COR-L47 (cell line): Measurements from ENCODE around the gene TRAPPC1.
A peak's percentile ranks its signal among the peaks of the same experiment; 100 is the strongest.
"Not testable (repeated sequence)": the region's sequence is repeated elsewhere in the genome, so short reads cannot be mapped to it uniquely, and the experiment has no call there.

Experiments used
- DNase-seq: peaks from one replicate; lab custom pipeline; 2025; lab: John Stamatoyannopoulos, UW

The TRAPPC1 gene

DNA sequence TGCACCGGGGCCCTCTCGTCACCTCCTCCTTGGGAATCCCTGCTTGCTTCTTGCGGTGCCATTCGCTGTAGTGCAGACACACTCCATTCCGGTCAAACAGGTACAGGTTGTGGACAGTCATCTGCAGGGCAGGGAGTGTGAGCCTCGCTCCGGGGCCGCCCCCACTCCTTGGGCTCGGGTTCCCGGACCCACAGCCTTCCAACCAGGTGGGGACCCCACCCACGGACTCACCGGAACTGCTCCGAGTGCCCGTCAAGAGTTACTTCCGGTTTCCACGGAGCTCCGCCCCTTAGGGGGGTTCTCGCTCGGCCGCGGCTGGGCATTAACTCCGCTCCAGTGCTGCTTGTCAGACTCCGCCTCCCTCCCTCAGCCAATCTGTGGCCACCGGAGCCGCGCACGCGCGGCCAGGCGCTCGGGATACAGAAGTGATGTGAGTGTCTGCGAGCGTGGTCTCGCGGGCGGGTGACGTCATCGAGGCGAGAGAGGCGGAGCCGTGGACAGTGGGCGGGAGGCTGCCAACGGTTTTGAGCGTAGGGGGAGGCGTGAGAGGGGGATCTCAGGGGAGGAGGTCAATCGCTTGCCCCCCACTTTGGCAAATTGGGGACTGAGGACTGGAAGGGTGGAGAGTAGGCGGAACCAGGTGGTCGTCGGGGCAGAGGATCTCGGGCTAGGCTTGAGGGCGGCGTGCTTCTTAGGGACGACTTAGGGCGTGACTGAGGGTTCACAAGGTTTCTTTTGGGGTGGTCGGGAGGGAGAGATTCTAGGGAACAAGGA is at the start of gene TRAPPC1, which contains the start of gene CNTROB:
Gene TRAPPC1, minus strand, starts transcription at position 238 of the 774 bp plus-strand sequence. Its CDS starts 117 bp downstream, at position 121.
Gene CNTROB, plus strand, starts transcription at position 498 of the 774 bp plus-strand sequence. CDS start 874 bp downstream, outside the sequence.
- DNase-seq = peak; percentile 92

GRCh38 chr17:7977805-7978204 is 46.1 kb upstream of the TRAPPC1 start:
- no peak for DNase-seq

- no peak for DNase-seq
These were observed 45.3 kb upstream of the TRAPPC1 start for GRCh38 chr17:7977039-7977438.

DNA sequence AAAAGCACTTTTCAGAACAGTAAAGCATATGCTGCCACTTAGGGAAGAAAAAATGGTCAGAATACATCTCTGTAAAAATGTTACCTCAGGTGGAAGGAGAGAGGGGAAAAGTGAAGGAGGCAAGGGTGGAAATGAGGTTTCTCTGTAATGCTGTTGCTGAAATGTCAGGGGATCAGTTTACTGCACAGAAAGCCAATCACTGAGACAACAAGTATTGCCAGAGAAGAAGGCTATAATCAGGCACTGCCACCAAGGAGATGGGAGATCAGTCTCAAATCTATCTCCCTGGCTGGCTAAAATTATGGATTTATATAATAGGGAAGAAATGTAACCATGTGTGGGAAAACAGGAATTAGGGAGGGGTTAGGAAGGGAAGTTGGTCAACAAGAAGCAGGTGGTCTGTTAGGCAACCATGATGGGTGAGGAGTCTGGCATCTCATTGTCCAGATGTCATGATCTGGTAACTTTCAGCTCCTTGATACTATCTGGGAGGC is 42.9 kb upstream of the TRAPPC1 start:
- DNase-seq = no peak

DNA sequence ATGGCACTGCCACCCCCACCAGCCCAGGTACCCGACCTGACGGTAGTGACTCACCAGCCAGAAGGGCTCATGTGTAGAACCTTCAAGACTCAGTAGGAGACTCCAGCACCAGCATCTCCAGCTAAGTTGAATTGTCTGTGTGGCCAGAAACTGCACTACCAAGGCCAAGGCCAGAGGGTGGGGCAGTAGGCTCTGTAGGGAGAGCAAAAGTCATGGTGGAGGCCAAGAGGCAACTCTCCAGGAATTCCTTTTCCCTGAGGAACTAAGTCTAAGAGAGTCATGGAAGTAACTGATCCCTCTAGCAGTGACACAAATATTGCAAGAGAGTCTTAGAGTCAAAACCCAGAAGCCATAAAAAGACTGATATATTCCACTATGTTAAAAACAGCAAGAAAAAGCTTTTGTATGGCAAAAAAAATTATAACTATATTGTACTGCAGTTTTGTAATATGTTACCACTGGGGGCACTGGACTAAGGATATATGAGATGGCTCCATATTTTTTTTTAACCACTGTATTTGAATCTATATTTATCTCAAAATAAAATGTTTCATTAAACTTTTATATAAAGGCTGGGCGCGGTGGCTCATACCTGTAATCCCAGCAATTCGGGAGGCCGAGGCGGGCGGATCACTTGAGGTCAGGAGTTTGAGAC is 40.5 kb upstream of the TRAPPC1 start:
- DNase-seq = no peak

GRCh38 chr17:7971651-7972050 is 39.9 kb upstream of the TRAPPC1 start:
- DNase-seq = no peak

DNA sequence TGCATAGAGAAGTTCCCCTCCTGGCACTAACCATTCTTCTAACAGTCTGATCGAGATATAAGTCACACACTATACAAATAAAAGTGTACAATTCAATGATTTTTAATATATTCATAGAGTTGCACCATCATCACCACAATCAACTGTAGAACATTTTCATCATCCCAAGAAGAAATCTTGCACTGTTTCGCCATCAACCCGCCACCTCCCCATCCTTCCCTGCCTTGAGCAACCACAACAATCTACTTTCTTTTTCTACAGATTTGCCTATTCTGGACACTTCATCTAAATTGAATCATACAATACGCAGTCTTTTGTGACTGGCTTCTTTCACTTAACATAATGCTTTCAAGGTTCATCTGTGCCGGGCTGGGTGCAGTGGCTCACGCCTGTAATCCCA is 37.7 kb upstream of the TRAPPC1 start:
- DNase-seq = no peak

DNA sequence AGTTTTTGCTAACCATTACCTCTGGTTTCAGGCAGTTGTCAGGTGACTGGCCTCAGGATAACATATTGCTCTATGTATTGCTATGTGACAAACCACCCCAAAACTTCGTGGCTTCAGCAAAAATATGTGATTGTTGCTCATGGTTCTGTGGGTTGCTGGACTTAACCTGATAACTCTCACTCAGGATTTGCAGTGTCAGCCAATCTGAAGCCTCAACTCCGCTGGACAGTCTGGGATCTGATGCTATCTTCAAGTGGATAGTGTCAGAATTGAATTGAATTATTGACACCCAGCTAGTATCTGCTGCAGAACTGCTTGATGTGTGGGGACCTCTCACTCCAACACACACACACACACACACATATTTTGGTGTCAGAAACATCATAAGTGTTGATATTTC is 36.0 kb upstream of the TRAPPC1 start:
- DNase-seq = no peak

- no peak for DNase-seq
These were observed 29.7 kb upstream of the TRAPPC1 start for GRCh38 chr17:7961421-7961820.

DNA sequence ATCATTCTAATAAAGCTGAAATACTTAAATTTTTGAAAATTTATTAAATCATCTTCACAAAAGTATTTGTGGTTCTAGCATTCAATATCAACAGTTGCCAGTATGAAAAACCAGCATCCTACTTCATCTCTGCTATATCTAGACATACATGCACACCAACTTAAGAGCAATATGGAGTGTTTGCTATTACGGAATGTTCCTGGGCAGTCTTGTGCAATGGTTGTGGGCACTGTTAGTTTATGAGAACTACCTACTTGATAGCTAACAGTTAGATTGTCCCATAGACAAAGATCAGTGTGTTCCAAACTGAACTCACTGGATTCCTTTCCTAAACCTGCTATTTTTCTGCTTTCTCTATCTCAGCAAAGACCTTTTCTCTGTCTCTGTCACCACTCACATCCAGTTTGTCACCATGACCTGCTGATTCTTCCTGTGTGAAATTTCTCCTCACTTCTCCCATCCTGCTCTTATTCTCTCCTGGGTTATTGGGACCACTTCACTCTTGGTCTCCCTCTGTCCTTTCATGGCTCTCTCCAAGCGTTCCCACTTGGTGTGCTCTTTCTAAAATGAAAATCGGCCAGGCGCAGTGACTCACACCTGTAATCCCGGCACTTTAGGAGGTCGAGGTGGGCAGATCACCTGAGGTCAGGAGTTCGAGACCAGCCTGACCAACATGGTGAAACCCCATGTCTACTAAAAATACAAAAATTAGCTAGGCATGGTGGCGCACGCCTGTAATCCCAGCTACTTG is 27.9 kb upstream of the TRAPPC1 start:
- DNase-seq = no peak

DNA sequence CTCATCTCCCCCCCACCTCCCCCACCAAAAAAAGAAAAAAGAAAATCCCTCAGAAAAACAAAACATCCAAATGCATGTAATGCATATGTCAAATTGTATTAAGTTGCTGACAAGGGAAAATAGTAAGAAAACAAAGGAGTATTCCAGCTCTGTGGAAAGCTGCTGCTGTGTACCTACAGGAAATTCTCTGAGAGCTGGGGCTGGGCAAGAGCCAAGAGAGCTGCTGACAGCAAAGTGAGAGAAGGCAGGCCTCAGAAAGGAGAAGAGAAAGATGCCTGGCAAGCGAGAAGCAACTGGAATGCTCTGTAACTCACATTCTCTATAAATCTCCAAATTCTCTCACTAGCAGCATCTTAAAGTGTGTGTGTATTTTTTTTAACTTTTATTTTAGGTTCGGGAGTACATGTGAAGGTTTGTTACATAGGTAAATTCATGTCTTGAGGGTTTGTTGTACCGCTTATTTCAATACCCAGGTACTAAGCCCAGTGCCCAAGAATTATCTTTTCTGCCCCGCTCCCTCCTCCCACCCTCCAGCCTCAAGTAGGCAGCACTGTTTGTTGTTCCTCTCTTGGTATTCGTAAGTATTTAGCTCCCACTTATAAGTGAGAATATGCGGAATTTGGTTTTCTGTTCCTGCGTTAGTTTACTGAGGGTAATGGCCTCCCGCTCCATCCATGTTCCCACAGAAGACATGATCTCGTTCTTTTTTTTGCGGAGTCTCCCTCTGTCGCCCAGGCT is 24.7 kb upstream of the TRAPPC1 start:
- no peak for DNase-seq

GRCh38 chr17:7955414-7956227 is 23.9 kb upstream of the TRAPPC1 start:
- DNase-seq = no peak

DNA sequence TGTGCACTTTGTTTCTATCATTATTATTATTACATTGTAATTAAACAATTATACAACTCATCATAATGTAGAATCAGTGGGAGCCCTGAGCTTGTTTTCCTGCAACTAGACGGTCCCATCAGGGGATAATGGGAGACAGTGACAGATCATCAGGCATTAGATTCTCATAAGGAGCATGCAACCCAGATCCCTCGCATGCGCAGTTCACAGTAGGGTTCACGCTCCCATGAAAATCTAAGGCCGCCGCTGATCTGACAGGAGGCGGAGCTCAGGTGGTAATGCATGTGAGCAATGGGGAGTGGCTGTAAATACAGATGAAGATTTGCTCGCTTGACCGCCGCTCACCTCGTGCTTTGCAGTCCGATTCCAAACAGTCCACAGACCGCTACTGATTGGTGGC is 21.5 kb upstream of the TRAPPC1 start:
- DNase-seq = not testable (repeated sequence)

- DNase-seq = no peak
These were observed 19.5 kb upstream of the TRAPPC1 start for GRCh38 chr17:7951143-7951792.

GRCh38 chr17:7950578-7950977 is 18.8 kb upstream of the TRAPPC1 start:
- DNase-seq = no peak

DNA sequence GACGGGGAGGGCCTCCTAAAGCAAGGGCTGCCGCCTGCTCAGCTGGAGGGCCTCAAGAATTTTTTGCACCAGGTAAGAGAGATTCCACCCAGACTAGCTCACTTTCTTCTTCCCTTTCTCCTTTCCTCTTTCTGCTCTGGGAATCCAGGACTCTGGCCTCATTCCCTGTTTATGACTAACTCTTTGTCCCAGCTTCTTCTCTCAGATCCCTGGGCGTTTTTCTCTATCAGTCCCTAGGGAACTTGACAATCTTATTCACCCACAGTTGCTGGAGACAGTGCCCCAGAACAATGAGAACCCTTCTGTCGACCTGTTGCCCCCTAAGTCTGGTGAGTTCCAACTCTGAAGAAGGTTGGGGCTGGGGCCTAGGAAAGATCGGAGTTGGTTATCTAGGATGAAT is 15.9 kb upstream of the TRAPPC1 start:
- DNase-seq = no peak

DNA sequence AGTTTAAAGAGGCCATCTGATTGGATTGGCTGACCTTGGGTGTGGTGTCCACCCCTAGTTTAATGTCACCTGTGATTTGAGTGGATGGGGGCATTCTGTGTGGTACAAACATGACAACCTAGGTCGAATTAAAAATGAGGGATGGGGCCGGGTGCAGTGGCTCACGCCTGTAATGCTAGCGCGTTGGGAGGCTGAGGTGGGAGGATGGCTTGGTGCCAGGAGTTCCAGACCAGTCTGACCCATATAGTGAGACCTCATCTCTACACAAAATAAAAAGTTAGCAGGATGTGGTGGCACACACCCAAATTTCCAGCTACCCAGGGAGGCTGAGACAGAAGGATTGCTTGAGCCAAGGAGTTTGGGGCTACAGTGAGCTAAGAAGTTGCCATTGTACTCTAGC is 14.7 kb upstream of the TRAPPC1 start:
- no peak for DNase-seq

GRCh38 chr17:7945651-7946050 is 13.9 kb upstream of the TRAPPC1 start:
- no peak for DNase-seq

DNA sequence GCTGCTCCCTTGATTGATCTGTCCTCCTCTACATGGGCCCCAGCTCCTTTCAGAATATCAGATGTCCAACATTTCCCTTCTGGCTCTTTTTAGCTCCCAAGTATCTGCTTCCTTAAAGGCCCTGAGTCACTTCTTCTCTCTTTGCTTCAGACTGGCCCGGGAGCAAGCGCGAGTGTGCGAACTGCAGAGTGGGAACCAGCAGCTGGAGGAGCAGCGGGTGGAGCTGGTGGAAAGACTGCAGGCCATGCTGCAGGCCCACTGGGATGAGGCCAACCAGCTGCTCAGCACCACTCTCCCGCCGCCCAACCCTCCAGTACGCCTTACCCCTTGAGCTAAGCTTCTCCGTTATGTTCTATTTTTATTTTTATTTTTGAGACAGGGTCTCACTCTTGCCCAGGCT is 12.6 kb upstream of the TRAPPC1 start:
- no peak for DNase-seq

DNA sequence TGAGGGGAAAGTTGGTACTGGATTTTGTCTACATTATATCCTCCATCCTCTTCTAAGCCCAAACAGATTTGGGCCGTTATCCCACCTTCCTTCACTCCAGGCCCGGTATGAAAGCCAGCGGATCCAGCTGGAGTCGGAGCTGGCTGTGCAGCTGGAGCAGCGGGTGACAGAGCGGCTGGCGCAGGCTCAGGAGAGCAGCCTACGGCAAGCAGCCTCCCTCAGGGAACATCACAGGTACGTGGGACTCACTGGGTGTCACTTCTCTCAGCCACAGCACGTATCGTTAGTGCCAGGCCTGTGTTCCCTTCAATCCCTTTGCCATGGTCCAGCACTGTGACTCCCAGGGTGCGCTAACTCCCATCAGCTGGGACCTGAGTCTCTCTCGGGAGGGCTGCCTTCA is 11.5 kb upstream of the TRAPPC1 start:
- no peak for DNase-seq

DNA sequence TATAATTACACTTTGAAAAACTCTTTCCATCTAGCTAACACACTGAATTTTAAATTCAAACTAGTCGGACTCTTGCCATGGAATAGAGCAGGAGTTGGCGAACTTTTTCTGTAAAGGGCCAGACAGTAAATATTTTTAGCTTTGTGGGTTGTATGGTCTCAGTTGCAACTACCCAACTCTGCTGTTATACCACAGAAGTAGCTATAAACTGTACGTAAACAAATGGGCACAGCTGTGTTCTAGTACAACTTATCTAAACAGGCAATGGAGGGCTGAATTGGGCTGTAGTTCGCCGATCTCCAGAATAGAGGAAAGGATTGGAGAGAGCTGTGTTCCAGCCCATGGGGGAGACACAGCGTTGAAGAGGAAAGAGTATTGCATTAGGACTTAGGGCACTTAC is 9.0 kb upstream of the TRAPPC1 start:
- no peak for DNase-seq
